Measurements from ENCODE around the gene MTHFD1L.

DNA sequence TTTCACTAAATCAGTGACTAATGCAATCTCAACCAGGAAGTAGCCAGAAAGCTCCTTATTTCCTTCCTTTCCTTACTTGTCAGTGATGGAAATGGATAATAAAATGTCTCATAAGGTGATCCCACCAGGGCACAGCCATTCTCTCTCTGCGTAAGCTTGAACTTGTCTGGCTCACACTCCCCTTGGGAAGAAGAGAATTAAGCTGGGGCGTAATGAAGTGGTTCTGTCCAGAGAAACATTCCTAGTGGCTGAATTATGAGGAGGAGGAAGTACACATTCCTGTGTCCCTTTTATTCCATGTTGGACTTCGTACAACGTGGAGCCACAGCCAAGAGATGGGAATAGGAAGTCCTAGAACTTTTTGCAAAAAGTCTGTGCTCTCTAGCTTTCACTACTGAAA, 93.7 kb downstream of the MTHFD1L start:
- TF ChIP-seq, protein P1, sequence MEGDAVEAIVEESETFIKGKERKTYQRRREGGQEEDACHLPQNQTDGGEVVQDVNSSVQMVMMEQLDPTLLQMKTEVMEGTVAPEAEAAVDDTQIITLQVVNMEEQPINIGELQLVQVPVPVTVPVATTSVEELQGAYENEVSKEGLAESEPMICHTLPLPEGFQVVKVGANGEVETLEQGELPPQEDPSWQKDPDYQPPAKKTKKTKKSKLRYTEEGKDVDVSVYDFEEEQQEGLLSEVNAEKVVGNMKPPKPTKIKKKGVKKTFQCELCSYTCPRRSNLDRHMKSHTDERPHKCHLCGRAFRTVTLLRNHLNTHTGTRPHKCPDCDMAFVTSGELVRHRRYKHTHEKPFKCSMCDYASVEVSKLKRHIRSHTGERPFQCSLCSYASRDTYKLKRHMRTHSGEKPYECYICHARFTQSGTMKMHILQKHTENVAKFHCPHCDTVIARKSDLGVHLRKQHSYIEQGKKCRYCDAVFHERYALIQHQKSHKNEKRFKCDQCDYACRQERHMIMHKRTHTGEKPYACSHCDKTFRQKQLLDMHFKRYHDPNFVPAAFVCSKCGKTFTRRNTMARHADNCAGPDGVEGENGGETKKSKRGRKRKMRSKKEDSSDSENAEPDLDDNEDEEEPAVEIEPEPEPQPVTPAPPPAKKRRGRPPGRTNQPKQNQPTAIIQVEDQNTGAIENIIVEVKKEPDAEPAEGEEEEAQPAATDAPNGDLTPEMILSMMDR (IDR thresholded peaks at IDR 0.05): no peak
- no peak for TF ChIP-seq POLR2A (IDR thresholded peaks at IDR 0.05)
